HG03460 (cell line): ENCODE data around the gene FKBP1A.

ENCODE experiments used
- ATAC-seq: cut with Tn5 transposase; IDR thresholded peaks from one replicate; pipeline ENCODE4 v1.9.1; 2021; ENCODE audit not compliant: unreplicated experiment

Gene FKBP1A

DNA sequence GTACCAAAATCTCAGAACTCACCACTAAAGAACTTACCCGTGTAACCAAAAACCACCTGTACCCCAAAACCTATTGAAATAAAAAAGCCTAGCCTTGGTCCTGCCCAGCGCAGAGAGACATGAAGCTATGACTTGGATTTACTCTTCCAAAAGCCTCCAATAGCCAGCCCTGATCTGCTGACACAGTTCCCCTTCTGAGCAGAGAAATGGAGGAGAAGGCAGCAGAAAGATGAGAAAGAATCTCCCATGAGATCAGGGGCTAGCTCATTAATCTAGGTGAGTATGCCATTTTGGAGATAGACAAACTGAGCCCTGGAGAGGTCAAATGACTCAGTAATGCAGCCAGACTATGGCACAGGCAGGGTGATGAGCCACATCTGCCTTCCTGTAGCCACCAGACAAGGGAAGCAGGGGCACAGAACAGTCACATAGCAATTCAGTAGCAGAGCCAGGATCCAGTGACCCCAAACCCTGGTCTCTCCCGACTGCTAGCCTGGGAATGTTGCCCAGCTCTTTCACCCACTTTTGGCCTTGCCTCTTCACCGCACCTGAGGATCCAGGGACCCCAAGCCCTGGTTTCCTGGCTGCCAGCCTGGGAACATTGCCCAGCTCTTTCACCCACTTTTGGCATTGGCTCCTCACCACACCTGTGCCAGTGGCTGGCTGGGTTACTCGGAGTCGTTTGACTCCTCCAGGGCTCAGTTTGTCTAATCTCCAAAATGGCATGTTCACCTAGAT, 56.7 kb downstream of the FKBP1A start:
- no peak for ATAC-seq

DNA sequence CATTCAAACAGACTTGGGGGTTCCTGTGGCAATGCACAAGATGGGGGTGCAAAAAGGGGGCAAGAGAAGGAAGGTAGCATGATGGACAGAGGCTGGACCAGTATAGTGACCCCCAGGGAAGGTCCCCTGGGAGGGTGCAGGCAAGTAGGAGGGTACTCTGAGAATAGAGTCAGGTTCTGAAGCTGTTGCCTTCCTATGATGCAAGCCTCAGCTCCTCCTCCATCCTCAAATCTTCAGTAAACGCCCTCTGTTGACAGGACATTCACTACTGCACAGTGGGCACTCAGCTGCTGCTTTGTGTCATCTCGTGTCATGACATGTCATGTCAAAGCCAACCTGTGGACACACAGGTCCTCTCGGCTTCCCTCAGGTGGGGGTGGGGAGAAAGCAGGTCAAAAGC, 58.1 kb downstream of the FKBP1A start:
- no peak for ATAC-seq

DNA sequence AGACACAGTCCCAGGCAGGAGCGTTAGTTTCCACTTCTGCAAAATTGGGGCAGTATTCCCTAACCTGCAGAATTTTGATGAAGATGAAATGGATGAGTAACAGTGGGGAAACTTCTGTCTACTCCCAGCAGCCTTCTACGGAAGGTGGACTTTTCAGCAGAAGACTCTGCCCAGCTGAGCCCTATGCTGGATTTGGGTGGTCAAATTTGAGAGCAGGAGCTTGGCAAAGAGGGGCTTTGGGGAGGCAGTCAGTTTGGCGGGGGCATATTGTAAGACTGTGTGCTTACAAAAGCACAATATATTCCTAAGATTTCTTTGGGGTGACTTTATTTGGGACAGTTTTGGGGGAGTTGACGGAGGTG, 58.5 kb downstream of the FKBP1A start:
- no peak for ATAC-seq

DNA sequence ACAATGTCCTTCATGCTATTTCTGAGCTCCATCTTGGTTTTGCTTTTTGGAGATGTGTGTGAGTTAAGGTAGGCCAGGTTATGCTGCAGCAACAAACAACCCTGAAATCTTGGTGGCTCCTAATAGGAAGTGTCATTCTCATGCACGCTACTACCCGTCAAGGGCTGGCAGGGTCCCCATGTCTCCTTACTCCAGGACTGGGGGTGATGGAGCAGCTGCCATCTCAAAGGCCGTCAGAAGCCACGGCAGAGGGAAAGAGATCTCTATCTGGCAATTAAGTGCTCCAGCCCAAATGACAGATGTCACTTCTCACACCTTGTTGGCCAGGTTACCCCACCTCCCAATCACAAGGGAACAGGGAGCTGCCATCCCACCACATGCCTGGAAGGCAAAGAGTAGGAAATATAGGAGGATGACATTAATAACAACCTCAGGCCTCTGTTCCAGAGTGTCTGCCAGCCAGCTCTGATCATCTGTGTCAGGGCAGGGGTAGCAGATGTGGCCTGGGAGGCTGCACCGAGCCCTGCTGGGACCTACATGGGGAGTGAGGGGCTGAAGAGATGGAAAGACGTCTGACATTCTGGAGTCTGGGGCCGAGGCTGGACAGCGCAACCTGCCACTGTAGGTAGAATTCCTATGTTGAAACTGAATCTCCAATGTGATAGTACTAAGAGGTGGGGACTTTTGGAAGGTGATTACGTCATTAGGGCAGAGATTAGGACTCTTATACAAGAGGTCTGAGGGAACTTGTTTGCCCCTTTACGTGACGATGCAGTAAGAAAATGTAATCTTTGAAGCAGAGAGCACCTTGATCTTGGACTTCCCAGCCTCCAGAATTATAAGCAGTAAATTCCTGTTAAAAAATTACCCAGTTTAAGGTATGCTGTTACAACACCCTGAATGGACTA, 59.1 kb downstream of the FKBP1A start:
- no peak for ATAC-seq

DNA sequence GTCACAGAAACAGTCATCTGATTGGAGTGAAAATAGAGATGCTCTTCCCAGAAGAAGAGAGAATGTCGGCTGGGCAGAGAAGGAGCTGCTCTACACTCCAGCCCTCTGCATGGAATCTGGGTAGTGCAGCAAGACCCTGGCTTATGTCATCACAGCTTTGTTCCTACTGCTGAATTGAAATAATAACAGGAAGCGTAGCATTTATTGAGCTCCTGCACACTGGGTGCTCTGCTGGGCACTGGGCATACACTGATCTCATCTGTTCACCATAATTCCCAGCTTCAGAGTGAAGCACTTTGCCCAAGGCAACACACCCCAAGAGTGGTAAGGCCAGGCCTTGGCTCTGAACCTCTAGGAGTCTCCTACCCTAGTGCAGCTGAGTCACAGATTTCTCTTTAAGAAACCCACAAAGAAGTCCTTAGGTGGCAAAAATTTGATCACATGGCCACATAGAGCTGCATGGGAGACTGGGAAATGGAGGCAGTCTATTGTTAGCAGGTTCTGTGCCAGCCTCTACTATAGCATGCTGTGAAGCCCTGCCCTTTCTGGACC, 60.0 kb downstream of the FKBP1A start:
- ATAC-seq = no peak

DNA sequence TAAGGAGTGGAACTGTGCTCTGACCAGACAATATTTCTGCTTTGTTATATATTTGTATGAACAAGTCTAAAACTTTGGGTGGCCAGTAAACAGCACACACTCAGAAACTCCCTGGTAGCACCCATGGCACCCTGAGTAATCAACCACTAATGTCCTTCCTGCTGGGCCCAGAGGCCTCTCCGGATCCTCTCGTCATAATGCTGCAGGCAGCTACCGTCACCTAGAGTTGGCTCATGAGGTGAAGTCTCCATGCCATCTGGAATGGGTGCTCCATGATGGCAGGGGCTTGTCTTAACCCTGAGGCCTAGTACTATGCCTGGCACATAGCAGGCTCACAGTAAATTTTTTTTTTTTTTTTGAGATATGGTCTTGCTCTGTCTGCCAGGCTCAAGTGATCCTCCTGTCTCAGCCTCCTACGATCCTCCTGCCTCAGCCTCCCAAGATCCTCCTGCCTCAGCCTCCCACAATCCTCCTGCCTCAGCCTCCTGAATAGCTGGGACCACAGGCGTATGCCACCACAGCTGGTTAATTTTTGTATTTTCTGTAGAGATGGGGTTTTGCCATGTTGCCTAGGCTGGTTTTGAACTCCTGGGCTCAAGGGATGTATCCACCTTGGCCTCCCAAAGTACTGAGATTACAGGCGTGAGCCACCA, 60.9 kb downstream of the FKBP1A start:
- ATAC-seq = no peak

DNA sequence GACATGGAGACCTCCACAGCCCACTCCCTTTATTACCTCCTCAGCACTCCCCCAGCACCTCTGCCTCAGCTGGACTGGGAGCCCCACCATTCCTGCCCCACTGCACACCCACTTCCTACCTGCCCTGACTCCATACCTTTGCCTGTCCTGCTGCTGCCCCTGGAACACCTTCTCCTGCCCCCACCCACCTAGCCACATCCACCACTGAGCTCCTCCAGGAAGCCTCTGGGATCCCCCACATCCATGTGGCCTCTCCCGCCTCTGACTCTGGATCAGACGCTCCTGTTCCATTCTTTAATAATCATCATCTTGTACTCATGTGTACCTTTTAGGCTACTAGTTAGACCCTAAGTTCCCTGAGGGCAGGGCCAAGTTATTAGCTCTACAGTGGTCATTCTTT, 61.8 kb downstream of the FKBP1A start:
- no peak for ATAC-seq

DNA sequence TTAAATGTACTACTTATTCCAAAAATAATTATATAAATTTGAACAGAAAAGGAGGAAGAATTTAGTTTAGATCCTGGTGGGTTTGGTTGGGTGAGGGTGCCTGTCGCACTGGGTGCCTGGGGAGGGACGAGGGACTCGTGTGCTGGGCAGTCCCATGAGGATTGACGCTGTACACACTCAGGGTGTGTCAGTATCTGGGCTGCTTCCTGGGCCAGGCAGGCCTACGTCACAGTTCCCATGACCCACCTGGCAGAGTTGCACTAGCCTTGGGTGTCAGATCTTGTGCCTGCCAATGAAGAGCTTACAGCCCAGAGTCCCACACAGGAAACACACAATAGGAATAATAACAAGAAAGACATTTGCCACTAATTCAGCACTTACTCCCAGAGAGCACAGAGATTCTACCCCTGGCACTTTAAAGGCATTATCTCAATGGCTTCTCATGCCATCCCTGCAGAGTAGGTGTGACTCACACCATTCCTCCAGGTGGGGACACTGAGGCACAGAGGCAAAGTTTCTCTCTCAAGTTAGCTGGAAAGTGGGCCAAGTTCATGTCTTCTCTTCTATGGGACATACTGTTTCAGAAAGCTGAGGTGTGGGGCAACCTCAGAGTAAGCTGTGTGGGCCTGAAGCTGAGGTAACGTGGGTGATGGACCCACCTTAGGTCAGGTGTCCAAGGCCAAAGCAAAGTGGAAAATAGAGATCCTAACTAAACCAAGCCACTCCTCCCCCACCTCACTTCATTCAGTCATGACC, 62.6 kb downstream of the FKBP1A start:
- no peak for ATAC-seq

DNA sequence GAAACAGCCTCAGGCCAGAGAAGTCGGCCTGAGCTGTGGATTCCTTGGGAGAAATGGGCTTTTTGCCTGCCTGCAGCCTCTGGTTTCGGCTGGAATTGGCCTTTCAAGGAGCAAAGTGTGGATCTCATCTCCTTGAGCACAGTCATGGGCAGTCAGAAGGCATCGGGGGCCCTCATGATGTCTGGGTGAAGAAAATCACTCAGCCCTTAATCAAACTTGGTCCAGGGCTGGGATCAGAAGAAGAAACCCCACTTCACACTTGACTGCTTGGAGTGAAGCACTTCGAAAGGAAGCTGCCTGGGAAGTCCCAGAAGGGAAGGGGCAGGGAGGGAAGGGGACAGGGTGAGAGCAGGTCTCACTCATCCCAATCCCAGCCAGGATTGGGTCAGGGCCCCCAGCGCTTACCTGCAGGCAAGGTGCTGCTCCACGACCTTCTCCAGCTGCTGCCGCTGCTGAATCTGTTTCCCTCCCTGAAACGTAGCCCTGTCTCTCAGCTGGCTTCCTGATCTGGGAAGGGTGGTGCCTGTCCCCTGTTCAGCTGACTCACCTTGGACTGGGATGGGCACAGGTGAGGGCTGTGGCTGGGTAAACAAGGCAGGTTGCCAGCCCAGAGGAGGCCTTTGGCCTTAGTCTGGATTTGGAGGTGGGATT, 64.0 kb downstream of the FKBP1A start, which contains the start of gene SDCBP2:
Gene SDCBP2, minus strand, starts transcription at position 460 of the 651 bp plus-strand sequence. CDS start 8,723 bp downstream, outside the sequence.
- no peak for ATAC-seq

DNA sequence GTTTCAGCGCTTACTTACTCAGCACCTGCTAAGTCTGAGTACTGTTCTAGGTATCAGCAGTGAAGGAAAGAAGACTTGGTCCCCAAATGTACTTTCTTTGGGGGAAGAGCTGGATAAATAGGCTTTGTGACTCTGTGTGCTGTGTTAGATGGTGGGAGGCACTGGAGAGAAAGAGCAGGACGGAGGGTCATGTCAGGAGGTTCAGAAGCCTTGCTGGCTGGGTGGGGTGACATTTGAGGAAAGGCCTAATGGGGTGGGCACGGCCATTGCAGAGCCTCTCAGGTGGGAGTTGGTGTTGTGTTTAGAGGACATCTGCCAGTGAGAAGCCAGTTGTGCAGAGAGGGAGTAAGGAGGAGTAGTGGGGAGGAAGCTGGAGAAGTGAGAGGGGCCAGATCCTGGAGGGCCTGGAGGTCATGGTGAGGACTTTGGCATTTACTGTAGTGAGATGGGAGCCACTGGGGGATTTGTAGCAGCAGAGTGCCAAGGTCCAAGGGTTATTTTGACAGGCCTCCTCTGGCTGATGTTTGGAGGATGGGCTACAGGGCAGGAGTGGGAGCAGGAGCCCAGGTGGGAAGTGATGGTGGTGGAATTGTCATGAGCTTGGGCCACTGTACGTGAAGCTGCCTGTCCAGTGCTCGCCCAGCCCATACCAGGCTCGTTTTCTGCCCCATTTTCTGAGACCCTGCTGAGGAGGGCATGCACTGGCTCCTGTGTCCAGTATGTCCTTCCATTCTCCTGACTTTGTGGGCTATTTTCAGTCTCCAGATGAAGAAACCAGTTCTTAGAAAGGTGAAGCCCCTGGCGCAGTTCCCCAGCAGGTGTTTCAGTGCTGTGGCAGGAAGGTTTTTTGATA, 64.8 kb downstream of the FKBP1A start:
- ATAC-seq = no peak

DNA sequence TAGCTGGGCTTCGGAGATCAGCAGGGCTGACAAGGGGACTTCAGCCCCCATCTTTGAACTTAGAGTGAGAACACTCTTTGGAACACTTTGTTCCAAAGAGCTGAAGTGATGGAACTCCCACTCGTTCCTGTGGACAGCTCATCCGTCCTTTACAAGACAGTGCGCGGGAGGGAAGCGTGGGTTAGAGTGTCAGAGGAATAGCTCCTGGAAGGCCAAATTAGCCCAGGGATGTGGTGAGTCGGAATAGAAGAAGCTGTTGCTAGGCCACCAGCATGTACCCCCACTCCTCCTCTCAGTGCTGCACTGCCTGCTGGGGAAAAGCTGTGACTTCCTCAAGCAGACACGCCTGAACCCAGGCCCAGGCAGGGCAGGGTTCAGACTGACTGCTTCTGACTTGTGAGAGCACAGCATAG, 65.6 kb downstream of the FKBP1A start:
- ATAC-seq = no peak

DNA sequence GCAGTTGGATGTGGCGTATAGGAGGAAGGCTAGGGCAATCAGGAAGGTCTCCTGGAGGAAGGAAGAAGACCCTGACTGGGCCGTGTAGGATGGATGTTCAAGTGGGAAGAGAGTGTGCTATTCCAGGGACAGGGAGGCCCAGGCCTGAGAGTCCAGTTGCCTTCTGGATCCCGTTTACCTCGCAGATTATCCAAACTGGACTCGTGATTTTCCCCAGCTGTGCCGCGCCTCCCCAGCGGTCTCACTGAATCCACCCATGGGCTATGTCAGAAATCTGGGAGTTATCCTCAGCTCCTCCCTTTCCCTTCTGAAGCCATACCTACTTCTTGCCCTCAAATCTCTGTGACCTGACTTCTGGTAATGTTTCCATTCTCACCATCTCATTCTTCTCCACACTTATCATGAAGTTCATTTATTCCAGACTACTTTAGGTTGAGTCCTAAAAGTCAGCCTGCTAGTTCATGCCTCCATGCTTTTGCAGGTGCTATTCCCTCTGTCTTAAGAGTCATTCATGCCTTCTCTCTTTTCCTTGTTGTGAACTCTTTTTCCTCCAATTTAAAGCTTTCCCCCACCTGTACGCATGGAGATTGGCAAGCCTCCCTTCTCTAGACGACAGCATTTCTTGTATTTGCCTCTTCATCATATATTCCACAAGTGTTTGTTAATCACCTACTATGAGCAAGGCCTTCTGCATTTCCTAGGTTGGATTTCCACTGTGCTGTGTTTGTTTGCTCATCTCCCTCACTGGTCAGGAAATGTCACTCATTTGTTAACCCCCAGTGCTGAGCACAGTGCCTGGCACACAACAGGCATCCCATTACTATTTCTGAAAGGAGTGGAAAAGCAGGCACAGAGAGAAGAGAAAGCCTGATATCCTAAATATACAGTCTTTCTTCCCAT, 66.6 kb downstream of the FKBP1A start:
- no peak for ATAC-seq

DNA sequence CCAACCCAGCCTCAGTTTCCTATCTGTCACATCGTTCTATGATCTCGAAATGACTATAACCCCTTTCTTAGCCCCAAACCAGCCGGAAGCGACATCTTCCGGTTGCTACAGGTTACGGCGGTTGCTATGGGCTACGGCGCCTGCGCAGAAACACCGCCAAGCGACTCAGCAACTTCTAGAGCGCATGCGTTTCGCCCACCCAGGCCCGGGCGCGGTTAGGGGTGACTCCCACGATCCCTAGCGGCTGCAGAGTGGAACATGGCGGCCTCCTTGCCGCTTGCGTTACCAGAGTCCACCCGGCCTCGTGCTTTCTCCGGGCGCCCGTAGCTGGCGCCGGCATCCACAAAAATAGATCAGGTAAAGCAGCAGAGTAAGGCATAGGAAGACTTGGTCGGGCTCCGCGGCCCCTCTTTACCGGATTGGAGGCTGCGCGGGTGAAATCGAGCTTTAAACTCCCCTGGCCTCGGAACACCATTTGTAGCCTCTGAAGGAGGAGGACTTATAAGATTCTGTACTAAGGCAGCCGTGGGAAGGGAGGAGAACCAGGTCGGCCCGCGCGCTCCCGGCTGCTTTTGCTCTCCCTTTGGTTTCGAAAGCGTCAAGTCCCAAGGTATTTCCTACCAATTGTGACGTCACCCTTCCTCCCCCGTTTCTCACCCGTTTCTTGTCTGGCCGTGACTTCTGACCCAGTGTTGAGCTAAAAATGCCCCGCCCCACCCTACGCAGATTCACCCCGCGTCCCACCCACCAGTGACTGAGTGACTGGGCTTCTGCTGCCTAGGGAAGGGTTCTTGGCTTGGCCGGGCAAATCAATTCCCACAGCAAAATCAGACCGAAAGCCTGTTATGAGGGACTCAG, 67.5 kb downstream of the FKBP1A start:
- peak; percentile 78 for ATAC-seq

DNA sequence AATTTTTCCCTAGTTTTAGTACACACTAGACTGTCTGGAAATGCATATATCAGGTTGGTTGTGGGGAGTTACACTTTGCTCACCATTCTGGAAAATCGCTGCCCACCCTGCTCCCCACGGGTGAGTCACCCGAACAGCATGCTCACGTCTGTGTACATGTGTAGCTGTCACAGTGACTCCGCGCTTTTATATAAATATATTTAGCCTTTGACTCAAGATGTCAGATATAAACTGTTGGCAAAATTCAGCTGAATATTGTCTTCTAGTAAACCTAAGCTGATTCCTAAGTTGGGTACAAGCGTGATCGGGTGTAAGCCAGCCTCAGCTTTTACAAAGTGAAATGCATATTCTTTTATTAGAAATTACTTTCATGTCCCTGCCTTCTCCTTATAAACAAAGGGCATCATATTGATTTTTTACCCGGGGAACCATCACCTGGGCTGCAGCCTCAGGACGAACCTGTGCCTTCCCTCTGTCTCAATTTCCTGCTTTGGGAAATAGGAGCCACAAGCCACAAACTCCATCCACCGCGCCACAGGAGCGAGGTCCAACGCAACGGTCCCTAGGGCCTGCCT, 68.2 kb downstream of the FKBP1A start:
- ATAC-seq = no peak

DNA sequence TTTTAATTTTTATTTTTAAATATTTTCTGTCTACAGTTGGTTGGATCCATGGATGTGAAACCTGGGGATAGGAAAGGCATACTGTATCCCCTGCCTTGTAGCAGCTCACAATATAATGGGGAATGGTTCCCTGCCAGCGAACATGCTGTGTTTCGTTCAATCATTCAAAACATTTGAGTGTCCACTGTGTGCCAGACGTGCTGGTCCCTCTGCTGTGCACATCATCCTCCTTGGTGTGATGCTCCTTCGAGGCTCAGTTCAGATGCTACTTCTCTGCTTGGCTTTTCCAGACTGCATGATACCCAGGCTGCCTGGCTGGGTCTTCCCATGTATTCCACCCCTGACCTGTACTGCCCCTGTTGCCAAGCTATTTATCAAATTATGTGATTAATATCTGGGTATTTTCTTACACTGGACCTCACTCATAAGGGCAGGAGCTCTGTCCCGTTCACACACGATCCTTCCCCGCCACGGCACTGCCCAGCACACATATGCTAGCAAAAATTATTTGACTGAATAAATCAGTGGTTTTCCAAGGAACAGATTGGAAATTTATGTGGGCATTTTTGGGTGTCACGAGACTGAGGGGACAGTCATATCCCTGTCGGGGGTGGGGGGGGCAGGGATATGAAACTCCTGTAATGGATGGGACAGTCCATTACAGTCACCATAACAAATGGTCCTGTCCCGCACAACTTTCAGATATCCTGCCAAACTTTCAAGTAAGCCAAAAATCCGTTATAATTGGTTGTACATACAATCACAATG, 68.8 kb downstream of the FKBP1A start:
- ATAC-seq = no peak

DNA sequence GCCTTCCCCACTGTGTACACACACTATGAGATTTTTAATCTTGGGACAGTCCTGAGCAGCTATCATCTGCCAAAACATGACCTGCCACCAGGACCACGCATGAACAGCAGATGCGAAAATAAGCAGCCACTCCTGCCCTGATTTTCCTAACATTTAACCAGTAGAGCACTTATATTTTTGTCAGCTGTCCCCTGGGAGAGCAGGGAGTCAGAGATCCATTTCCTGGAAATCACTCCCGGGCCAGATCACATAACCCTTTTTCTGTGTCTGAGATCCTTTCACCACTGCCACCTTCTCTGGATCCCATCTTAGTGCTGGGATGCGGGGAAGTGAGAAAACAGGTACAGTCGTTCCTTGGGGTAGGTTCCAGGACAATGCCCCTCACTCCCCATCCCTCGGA, 69.6 kb downstream of the FKBP1A start:
- no peak for ATAC-seq
